Vein endothelial cell (primary cell): ENCODE data around the gene SERGEF. TPM values are rescaled to one million over a fixed set of nuclear protein-coding genes. Genes with fewer than 3 reads are reported as not detected.

Experiments
- total RNA-seq: library from RNA; depleted of rRNA; stranded (reverse); fragments of >200 nt; gene quantifications from 2 replicates; pipeline ENCODE4 v1.2.3, GENCODE V29; 2012

Gene SERGEF
- 10.2 and 14.4 TPM in 2 replicates for total RNA-seq

DNA sequence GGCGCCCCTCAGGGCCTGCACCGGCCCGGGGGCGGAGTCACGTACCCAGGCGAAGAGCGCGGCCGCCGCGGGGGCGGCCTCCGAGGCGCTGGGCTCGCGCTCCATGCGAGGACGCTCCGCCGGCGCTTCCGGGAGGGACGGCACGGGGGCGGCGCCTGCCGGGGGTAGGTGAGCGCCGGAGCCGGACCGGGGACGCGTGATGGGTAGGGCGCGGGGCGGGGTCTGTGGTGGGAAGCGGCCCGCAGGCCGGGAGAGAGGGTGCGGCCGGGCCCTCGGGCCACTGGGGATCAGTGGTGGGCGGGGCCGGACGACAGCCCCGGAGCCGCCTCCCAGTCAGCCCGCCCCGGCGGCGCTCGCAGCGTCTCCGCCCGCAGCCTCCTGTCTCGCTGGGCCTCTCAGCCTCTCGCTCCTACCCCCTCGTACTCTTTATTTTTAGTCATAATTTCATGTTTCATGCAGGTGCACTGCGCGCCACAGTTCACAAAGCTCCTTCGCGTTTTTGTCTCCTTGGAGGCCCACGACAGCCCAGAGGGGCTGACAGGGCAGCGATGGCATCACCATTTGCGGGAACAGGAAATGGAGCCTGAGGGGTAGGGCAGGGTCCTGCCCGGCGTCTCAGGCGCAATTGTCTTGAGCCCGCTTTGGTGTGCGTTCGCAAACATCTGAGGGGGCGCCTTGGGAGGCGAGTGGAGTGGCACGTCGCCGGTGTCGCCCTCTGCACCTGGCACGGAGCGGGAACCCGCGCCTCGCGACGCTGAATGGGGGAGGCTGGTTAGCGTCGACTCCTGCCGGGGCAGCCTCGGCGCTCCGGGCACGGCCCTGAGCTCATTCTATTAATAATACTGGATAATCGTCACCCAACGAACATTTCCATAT, at the start of gene SERGEF:
TSS of gene SERGEF (minus strand) at position 142 of the 876 bp plus-strand sequence. CDS start at position 105, 37 bp downstream.

DNA sequence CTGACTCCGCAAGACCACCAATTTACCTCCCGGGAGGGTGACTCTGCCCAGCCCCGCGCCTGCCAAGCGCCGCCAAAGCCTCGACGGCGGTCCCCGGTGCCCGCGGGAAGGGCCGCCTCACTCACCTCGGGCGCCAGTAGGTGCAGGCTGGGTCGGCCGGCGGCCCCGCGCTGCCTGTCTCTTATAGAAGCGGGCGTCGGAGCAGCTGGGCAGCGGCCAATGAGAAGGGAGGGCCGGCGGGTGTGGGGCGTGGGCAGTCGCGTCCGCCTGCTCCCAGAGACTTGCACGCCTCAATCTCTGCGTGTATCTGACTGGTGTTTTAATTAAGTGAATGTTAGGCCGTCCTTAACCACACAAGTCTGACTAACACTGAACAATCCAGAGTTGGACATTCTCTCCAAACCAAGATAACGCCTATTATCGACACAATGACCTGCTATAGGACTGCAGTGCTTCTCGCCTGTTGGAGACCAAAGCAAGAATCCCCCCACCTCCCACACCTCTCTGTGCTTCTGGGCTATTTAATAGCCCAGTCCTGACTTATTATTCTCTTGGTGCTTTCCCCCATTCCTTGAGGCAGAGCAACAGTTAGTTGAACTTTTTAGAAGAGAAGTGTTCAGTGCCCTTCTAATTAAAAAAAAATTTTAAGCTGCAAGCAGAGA, 33.4 kb upstream of the SERGEF start, which contains the start of gene TPH1:
TSS of gene TPH1 (minus strand) at position 154 of the 662 bp plus-strand sequence. CDS start 5,507 bp downstream, outside the sequence.

Other genes with a start within 250 kb of the SERGEF start
- 0.10 and 0.33 TPM in 2 replicates for gene TPH1, start 33.2 kb upstream of the SERGEF start, total RNA-seq
- gene SAAL1, start 93.0 kb upstream of the SERGEF start, total RNA-seq, result 17.0 and 20.2 TPM in 2 replicates
- gene MRGPRX3, start 119.5 kb upstream of the SERGEF start, total RNA-seq, result not detected in 2 replicates
- not detected in 2 replicates for gene MRGPRX4, start 159.8 kb upstream of the SERGEF start, total RNA-seq
- not detected in 2 replicates for gene SAA4, start 223.8 kb upstream of the SERGEF start, total RNA-seq
- gene SAA2, start 235.6 kb upstream of the SERGEF start, total RNA-seq, result not detected in 2 replicates